Activated naive CD8-positive, alpha-beta T cell treated with anti-CD3 and anti-CD28 coated beads for 36 hours (primary cell): Measurements from ENCODE around the gene RNF169. TPM values are rescaled to one million over a fixed set of nuclear protein-coding genes. Genes with fewer than 3 reads are reported as not detected.

Source experiments
- DNase-seq: peaks from one replicate; pipeline ENCODE4 v3.0.0; 2021
- H3K27ac Mint-ChIP-seq: one replicate; pipeline ENCODE4 v1.8.0; 2022; ENCODE audit warnings: mild to moderate bottlenecking, moderate library complexity, mixed read lengths
- H3K27me3 Mint-ChIP-seq: one replicate; pipeline ENCODE4 v1.8.0; 2022; ENCODE audit warnings: mild to moderate bottlenecking, mixed read lengths
- H3K36me3 Mint-ChIP-seq: one replicate; pipeline ENCODE4 v1.8.0; 2021; ENCODE audit warnings: mild to moderate bottlenecking, mixed read lengths
- H3K4me1 Mint-ChIP-seq: one replicate; pipeline ENCODE4 v1.8.0; 2021; ENCODE audit warnings: mixed read lengths
- H3K4me3 Mint-ChIP-seq: one replicate; pipeline ENCODE4 v1.8.0; 2022; ENCODE audit warnings: mild to moderate bottlenecking, moderate library complexity, mixed read lengths
- H3K9me3 Mint-ChIP-seq: one replicate; pipeline ENCODE4 v1.8.0; 2022; ENCODE audit warnings: mixed read lengths
- total RNA-seq, 2 experiments: library from RNA; stranded (reverse); gene quantifications; one replicate each; pipeline ENCODE4 v1.2.3, GENCODE V29; 2021

The RNF169 gene
- total RNA-seq, 2 experiments from 2014 or later: 12.4 to 13.3 TPM

DNA sequence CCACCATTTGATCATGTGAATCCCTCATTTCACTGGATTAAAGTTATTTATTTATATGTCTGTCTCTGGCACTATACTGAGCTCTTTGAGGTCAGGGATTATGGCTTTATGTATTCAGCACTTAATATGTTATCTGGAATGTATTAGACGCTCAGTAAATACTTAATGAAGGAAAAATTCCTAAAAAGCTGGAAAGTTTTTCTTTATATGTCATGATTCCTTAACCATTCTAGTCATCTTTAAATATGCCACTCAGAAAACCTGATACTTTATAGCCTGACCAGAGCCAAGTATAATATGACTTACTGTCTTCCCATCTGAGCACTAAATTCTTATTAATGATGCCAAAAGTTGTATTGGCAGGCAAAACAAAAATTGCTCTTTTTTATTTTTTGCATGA lies 27.1 kb downstream of the RNF169 start:
- Mint-ChIP-seq H3K9me3 (no peaks in the 10 kb centered on the region), H3K36me3 (peaks cover 15% of the 10 kb centered on the region), H3K4me1 (peaks cover 15% of the 10 kb centered on the region), H3K27ac (no peak overlapping the region), H3K27me3 (no peaks in the 10 kb centered on the region), H3K4me3 (no peak overlapping the region)
- no peak for DNase-seq

GRCh38 chr11:74776546-74776945 lies 27.9 kb downstream of the RNF169 start:
- Mint-ChIP-seq H3K4me3 (no peak overlapping the region), H3K4me1 (peaks cover 15% of the 10 kb centered on the region), H3K27ac (no peak overlapping the region), H3K9me3 (no peaks in the 10 kb centered on the region), H3K27me3 (no peaks in the 10 kb centered on the region), H3K36me3 (peaks cover 15% of the 10 kb centered on the region)
- no peak for DNase-seq

DNA sequence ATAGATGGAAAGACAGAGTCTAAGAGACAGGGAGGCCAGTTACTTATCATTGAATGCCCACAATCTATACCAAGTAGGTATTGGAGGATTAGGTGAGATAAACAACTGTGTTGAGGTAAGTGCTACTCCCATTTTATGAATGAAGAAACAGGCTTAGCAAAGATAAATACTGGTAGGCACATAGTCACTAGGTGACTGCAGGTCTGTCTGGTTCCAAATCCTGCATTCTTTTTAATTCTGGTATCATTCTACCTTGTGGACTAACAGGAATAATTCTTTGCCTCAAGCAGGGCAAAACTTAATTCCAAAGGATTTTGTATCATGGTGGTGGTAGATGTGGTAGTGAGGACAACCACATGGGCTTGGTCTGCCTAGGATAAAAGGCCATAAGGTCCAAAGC lies 28.4 kb downstream of the RNF169 start:
- DNase-seq: no peak
- Mint-ChIP-seq H3K4me1 (peaks cover 15% of the 10 kb centered on the region), H3K9me3 (no peaks in the 10 kb centered on the region), H3K27me3 (no peaks in the 10 kb centered on the region), H3K27ac (no peak overlapping the region), H3K4me3 (no peak overlapping the region), H3K36me3 (peaks cover 15% of the 10 kb centered on the region)

- no peaks in the 10 kb centered on the region for H3K27me3 Mint-ChIP-seq
- H3K4me3 Mint-ChIP-seq: no peak overlapping the region
- no peaks in the 10 kb centered on the region for H3K9me3 Mint-ChIP-seq
- DNase-seq: no peak
- H3K4me1 Mint-ChIP-seq: peaks cover 17% of the 10 kb centered on the region
- no peak overlapping the region for H3K27ac Mint-ChIP-seq
- H3K36me3 Mint-ChIP-seq: peaks cover 15% of the 10 kb centered on the region
These were observed 29.2 kb downstream of the RNF169 start for GRCh38 chr11:74777877-74778276.

DNA sequence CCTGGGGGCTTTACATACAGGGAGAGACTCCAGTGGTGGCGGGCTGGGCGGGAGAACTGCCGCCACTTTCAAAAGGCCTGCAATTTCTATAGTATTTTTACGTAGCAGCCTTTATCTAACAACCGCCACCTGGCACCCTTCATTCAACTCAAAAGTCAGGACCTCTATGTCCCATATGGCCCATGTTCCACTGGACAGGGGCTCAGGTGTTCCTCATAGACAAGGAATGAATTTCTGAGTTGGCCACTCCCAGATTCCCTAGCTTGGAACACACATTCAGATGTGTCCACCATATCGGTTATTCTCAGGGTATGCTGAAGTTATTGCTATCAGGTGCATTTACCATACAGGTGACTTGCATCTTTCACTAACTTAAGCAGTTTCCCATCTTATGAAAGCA lies 29.9 kb downstream of the RNF169 start:
- Mint-ChIP-seq H3K4me1 (peaks cover 24% of the 10 kb centered on the region), H3K36me3 (peaks cover 14% of the 10 kb centered on the region), H3K9me3 (no peaks in the 10 kb centered on the region), H3K4me3 (no peak overlapping the region), H3K27me3 (no peaks in the 10 kb centered on the region), H3K27ac (no peak overlapping the region)
- DNase-seq: no peak

GRCh38 chr11:74780248-74781005 lies 31.8 kb downstream of the RNF169 start:
- H3K9me3 Mint-ChIP-seq: no peaks in the 10 kb centered on the region

DNA sequence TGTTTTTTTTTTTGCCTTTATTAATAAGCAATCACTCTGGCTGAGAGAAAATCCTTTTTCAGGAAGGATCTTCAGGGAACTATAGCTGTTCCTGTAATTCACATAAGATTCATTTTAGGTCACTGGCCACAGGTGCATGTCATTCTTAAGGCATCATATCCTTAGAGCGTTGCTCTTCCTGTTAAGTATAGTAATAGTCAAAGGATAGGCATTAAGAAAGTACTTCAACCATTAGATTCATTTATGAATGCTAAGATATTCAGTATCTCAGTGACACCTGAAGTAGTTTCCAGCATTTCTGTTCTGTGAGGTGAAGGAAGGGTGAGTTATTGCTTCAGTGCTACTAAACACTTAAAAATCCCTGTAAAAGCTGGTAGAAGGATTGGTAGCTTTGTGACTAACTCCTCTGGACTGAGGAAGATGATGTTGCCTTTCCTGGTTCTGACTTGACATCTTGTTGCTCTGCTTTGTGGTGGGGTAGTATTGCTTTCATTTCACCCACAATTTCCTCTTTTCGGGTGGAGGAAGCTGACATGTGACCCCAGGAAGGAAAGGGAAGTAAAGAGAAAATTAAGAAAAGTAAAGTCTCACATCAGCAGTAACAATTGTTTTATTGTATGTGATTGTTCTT lies 34.7 kb downstream of the RNF169 start:
- Mint-ChIP-seq H3K4me3 (peak overlapping the region; percentile 18), H3K27me3 (no peaks in the 10 kb centered on the region)
- peak; percentile 8 for DNase-seq

More at GRCh38 chr11:74780248-74781005, 31.8 kb downstream of the RNF169 start:
- no peak overlapping the region for H3K4me3 Mint-ChIP-seq
- H3K27ac Mint-ChIP-seq: no peak overlapping the region
- peaks cover 32% of the 10 kb centered on the region for H3K4me1 Mint-ChIP-seq
- peaks cover 9% of the 10 kb centered on the region for H3K36me3 Mint-ChIP-seq
- no peaks in the 10 kb centered on the region for H3K27me3 Mint-ChIP-seq
- DNase-seq: no peak

GRCh38 chr11:74784234-74784633 lies 35.6 kb downstream of the RNF169 start:
- H3K9me3 Mint-ChIP-seq: no peaks in the 10 kb centered on the region
- H3K27ac Mint-ChIP-seq: no peak overlapping the region
- H3K36me3 Mint-ChIP-seq: peaks cover 5% of the 10 kb centered on the region
- no peak for DNase-seq
- H3K4me1 Mint-ChIP-seq: peaks cover 26% of the 10 kb centered on the region
- H3K27me3 Mint-ChIP-seq: no peaks in the 10 kb centered on the region
- H3K4me3 Mint-ChIP-seq: no peak overlapping the region

More for the DNA sequence above, 34.7 kb downstream of the RNF169 start:
- Mint-ChIP-seq H3K36me3 (peaks cover 5% of the 10 kb centered on the region), H3K9me3 (no peaks in the 10 kb centered on the region), H3K27ac (peak overlapping the region; percentile 19), H3K4me1 (peaks cover 28% of the 10 kb centered on the region)

GRCh38 chr11:74784726-74785125 lies 36.1 kb downstream of the RNF169 start:
- DNase-seq: no peak
- Mint-ChIP-seq H3K4me3 (no peak overlapping the region), H3K27ac (no peak overlapping the region), H3K27me3 (no peaks in the 10 kb centered on the region), H3K4me1 (peaks cover 25% of the 10 kb centered on the region), H3K36me3 (peaks cover 9% of the 10 kb centered on the region), H3K9me3 (no peaks in the 10 kb centered on the region)

- no peaks in the 10 kb centered on the region for H3K27me3 Mint-ChIP-seq
- H3K9me3 Mint-ChIP-seq: no peaks in the 10 kb centered on the region
- DNase-seq: no peak
- H3K36me3 Mint-ChIP-seq: peaks cover 26% of the 10 kb centered on the region
- H3K4me3 Mint-ChIP-seq: no peak overlapping the region
- H3K27ac Mint-ChIP-seq: no peak overlapping the region
- peaks cover 25% of the 10 kb centered on the region for H3K4me1 Mint-ChIP-seq
These were observed 37.9 kb downstream of the RNF169 start for GRCh38 chr11:74786574-74786973.

GRCh38 chr11:74791333-74792100 lies 42.9 kb downstream of the RNF169 start:
- no peaks in the 10 kb centered on the region for H3K27me3 Mint-ChIP-seq
- peaks cover 4% of the 10 kb centered on the region for H3K4me1 Mint-ChIP-seq
- no peak for DNase-seq
- no peak overlapping the region for H3K27ac Mint-ChIP-seq
- no peaks in the 10 kb centered on the region for H3K9me3 Mint-ChIP-seq
- peaks cover 59% of the 10 kb centered on the region for H3K36me3 Mint-ChIP-seq
- H3K4me3 Mint-ChIP-seq: no peak overlapping the region

- no peak for DNase-seq
- Mint-ChIP-seq H3K9me3 (no peaks in the 10 kb centered on the region), H3K4me1 (peaks cover 10% of the 10 kb centered on the region), H3K4me3 (no peak overlapping the region), H3K27ac (no peak overlapping the region), H3K36me3 (peaks cover 12% of the 10 kb centered on the region), H3K27me3 (no peaks in the 10 kb centered on the region)
These were observed 57.6 kb downstream of the RNF169 start for GRCh38 chr11:74806267-74806666.

DNA sequence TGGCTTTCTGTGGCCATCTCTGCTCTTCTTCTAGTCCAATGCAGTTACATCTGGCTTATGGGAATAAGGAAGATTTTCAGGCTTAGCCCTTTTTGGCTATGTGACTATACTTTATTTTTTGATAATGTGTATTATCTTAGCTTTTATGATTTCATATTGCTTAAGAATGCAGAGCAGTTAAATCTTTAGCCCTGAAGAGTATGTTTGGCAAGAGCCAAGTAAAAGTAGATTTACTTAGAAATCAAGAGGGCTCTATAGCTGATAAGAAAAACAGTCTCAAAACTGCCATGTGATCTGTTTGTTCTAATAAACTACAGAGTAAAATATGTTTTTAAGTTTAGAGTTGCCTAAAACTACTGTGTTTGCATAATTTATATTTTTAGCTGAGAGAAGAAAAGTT lies 61.2 kb downstream of the RNF169 start:
- Mint-ChIP-seq H3K27me3 (no peaks in the 10 kb centered on the region), H3K27ac (no peak overlapping the region), H3K4me1 (peaks cover 12% of the 10 kb centered on the region), H3K4me3 (no peak overlapping the region), H3K9me3 (no peaks in the 10 kb centered on the region), H3K36me3 (peaks cover 8% of the 10 kb centered on the region)
- DNase-seq: no peak

DNA sequence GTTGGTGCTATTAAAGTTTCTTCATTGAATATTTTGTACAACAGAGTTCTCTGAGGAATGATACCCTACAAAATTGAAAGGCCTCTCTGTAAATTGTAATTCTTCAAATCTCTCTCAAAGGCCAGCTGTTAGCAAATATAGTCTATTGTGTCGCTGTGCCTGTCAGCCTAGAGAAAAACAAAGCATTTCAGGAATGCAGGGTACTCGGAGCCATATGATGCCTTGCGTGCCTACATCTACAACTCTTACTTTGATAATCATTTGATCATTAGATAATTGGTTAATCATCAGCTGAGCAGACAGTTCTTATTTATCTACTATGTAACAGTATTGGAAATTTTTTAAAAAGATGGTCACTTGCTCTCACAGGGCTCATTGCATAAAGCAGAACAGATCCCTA lies 67.3 kb downstream of the RNF169 start:
- no peaks in the 10 kb centered on the region for H3K9me3 Mint-ChIP-seq
- H3K4me3 Mint-ChIP-seq: no peak overlapping the region
- H3K27me3 Mint-ChIP-seq: no peaks in the 10 kb centered on the region
- H3K4me1 Mint-ChIP-seq: peaks cover 6% of the 10 kb centered on the region
- no peak overlapping the region for H3K27ac Mint-ChIP-seq
- peaks cover 45% of the 10 kb centered on the region for H3K36me3 Mint-ChIP-seq
- no peak for DNase-seq

- H3K27ac Mint-ChIP-seq: no peak overlapping the region
- H3K9me3 Mint-ChIP-seq: no peaks in the 10 kb centered on the region
- no peak for DNase-seq
- H3K4me1 Mint-ChIP-seq: peaks cover 6% of the 10 kb centered on the region
- H3K27me3 Mint-ChIP-seq: no peaks in the 10 kb centered on the region
- H3K36me3 Mint-ChIP-seq: peaks cover 48% of the 10 kb centered on the region
- H3K4me3 Mint-ChIP-seq: no peak overlapping the region
These were observed 68.0 kb downstream of the RNF169 start for GRCh38 chr11:74816664-74817063.
